GM18868 (cell line): ENCODE results near the gene CSNK1G1.
"Not testable (repeated sequence)": the region's sequence is repeated elsewhere in the genome, so short reads cannot be mapped to it uniquely, and the experiment has no call there.

Experiments
- ATAC-seq: cut with Tn5 transposase; IDR thresholded peaks from one replicate; pipeline ENCODE4 v1.9.1; 2021; ENCODE audit warnings: mild to moderate bottlenecking, moderate library complexity; ENCODE audit not compliant: unreplicated experiment

The CSNK1G1 gene

GRCh38 chr15:64246364-64247189, 109.4 kb downstream of the CSNK1G1 start:
- ATAC-seq: peak; percentile 93

DNA sequence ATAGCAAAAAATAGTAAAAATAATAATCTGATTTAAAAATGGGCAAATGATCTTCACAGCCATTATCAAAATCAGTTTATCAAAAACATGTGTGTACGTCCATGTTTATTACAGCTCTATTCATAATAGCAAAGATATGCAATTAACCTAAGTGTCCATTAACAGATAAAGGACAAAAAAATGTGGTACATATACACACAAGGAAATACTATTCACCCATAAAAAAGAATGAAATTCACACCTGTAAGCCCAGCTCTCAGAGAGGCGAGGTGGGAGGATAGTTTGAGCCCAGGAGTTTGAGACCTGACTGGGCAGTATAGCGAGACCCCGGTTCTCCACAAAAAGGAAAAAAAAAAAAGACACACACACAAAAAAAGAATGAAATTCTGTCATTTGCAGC, 110.6 kb downstream of the CSNK1G1 start:
- ATAC-seq: no peak

DNA sequence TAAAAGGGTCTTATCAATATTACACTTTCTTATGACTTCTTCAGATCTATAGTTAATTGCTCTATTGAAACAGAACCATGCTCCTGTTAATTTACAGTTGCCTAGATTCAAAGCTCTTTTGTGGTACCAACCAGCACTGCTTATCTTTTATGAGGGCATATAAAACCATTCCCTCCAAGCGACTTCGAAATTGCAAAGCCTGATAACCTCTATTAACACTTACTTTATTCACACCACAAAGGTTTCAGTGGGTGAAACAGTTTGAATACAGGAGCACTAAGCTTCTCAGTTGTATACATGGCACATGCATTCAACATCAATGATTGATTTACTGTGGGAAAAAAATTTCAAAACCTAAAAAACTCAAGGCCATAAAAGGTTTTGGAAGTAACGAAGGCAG, 118.3 kb downstream of the CSNK1G1 start:
- no peak for ATAC-seq

- ATAC-seq: no peak
Measured at GRCh38 chr15:64236156-64236894, 119.6 kb downstream of the CSNK1G1 start.

- ATAC-seq: no peak
Measured at GRCh38 chr15:64235552-64235951, 120.4 kb downstream of the CSNK1G1 start.

- ATAC-seq: no peak
Measured at GRCh38 chr15:64233299-64233698, 122.7 kb downstream of the CSNK1G1 start.

- no peak for ATAC-seq
Measured at GRCh38 chr15:64232400-64232799, 123.6 kb downstream of the CSNK1G1 start.

DNA sequence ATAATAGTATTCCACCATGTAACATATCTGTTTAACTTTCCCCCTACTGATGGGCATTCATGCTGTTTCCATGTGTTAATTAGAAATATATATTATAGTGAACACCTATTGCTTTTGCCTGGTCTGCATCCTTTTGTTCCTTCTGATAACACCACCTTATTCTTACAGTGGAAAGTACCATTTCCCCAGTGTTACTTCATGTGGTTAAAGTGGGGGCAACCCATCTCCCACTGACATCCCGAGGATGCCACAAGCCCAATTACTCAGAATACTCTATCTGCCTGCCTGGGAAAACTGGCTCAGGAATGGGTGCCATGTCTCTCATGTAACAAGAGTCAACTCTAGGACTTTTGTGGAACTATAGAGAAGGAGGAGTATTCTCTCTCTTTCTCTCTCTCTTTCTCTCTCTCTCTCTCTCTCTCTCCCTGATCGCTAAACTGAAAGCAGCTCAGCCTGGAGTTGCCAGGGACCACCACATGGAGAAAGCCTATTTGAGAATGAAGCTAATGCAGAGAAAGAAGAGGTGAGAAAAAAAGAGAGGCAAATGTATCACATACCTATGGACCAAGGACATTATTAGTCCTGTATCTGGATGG, 126.7 kb downstream of the CSNK1G1 start:
- ATAC-seq: no peak

DNA sequence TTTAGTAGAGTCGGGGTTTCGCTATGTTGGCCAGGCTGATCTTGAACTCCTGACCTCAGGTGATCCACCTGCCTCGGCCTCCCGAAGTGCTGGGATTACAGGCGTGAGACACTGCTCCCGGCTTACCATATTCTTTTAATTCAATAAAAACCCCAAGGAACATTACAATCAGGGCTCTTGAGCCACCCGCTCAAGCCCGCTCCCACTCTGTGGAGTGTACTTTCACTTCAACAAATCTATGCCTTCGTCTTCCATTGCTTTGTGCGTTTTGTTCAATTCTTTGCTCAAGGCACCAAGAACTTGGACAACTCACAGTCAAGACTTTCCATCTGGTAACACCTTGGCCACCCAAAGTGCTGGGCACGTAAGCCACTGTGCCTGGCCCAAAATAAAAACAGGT, 130.2 kb downstream of the CSNK1G1 start:
- no peak for ATAC-seq

- no peak for ATAC-seq
Measured at GRCh38 chr15:64224511-64224910, 131.5 kb downstream of the CSNK1G1 start.

DNA sequence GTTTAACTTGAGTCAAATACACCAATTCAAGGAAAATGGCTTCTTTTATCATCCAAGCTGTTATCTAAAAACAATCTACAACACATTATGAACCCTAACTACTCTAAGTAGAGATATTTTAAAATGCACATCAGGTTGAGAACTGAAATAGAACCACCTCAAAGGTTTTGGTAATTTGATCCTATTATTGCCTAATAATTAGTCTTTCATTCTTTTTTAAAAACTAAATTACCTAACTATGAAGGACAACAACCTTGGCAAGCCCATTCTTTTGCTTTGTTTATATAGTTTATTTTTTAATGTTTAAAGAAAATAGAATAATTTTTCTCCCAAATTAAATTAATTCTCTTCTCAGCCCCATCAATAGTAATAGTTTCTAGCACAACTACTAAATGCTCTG, 132.1 kb downstream of the CSNK1G1 start:
- no peak for ATAC-seq

DNA sequence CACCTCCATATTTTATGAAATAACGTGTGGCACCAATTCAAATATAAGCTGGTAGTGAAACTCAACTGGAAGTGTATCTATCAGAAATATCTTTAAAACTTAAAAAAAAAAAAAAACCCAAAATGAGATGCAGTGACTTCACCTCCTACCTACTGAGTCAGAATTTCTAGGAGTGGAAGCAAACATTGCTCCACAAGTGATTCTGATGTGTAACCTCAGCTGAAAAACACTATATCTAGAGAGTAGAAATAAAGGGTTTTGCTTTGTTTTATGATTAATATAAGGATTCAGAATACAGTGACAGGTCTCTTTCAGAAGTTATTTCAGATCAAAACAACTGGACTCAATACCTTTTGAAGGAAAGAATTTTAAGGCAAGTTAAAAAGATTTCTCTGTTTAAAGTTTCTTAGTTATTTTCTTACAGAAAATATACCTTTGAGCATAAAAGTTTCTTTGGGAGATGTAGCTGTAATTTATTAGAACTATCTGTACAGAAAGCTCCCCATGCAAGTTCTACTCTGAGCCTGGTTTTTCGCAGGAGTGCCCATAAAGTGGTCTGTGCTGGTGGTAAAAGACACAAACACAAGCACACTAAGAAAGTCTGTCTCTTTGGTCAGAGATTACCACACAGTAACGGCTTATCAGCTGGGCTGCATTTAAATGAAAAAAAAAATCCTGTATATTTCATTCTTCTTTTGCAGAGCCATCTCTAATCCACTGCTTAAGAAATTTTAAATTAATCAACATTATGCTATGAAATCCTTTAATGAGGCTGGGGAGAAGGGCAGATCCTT, 133.2 kb downstream of the CSNK1G1 start:
- no peak for ATAC-seq

GRCh38 chr15:64221911-64222310, 134.1 kb downstream of the CSNK1G1 start:
- ATAC-seq: not testable (repeated sequence)

GRCh38 chr15:64217429-64217750, 138.6 kb downstream of the CSNK1G1 start:
- not testable (repeated sequence) for ATAC-seq

- no peak for ATAC-seq
Measured at GRCh38 chr15:64216730-64217428, 139.1 kb downstream of the CSNK1G1 start.

DNA sequence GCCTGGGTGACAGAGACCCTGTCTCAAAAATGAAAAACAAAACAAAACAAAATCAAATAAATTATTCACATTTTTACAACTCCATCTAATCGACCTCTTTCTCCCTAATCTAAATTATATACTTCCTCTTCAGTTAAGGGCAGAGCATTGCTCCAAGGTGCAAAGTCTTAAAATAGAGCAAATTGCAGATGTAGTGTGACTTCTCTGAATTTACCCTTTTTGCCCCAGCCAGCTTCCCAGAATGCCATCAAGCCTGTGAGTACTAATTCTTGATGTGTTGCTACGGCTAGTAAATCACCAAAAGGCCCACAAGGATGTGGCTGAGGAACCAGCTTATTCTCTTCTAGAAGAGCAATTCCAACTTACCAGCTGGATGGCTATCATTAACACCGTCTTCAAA, 139.8 kb downstream of the CSNK1G1 start:
- no peak for ATAC-seq

DNA sequence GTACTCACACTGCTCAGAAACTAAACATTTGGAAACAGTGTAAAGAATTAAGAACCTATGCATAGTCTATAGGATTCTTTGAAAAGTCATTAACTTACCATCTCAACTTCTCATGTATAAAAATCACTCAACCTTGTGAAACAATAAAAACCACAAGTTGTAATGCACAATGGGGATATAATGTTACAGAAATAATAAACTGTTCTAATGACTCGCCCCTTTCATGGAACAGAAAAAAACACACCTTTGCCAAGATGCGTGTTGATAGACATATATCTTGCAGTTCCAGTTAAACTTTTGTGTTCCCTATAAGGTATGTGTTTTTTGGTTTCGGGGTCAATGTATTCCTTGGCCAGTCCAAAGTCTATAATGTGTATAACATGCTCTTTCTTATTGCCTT, 142.3 kb downstream of the CSNK1G1 start:
- ATAC-seq: no peak

DNA sequence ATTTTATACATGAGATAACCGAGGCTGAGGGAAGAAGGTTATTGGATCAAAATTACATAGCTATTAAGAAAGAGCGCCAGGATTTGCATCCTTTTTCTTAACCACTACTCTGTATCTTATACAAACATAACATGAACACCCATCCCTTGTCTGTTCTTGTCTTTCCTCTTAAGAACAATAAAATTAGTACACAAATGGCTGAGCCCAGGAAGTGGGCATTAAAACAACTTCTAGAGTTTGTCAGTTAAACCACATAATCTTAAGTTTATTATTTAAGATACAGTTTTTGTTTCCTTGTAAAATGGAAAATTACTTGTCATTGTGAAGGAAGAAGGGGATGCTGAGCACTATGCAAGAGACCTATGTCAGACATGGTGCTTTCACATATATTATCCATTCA, 144.3 kb downstream of the CSNK1G1 start:
- no peak for ATAC-seq

- no peak for ATAC-seq
Measured at GRCh38 chr15:64210371-64210770, 145.6 kb downstream of the CSNK1G1 start.

GRCh38 chr15:64209680-64210334, 146.2 kb downstream of the CSNK1G1 start:
- ATAC-seq: no peak
